CD14-positive monocyte (primary cell): ENCODE measurements around the gene SPATA32. TPM values are rescaled to one million over a fixed set of nuclear protein-coding genes. Genes with fewer than 3 reads are reported as not detected.

Experiments used
- DNase-seq, 3 donors: peaks; one replicate each; pipeline ENCODE4 v3.0.0-alpha.2; 2011 to 2022
- H2AFZ ChIP-seq: 2 replicates; pipeline ENCODE4 v1.6.0; 2012; ENCODE audit warnings: mild to moderate bottlenecking, low read depth, low read length, inconsistent platforms; ENCODE audit not compliant: insufficient read depth, poor library complexity, severe bottlenecking
- H3K27ac ChIP-seq, 2 donors: 1 replicate in 1 of 2; 2 replicates in 1 of 2; pipeline ENCODE4 v1.5.1; 2012 to 2013; ENCODE audit warnings: low read length in 2 of 2, control low read depth in 1 of 2, inconsistent platforms in 1 of 2, low read depth in 1 of 2, mild to moderate bottlenecking in 1 of 2
- H3K27me3 ChIP-seq, 2 donors: one replicate each; pipeline versions ENCODE4 v1.6.0 to v1.6.1; 2011 to 2013; ENCODE audit warnings: low read length in 2 of 2; ENCODE audit not compliant: control insufficient read depth in 2 of 2, insufficient read depth in 2 of 2
- H3K36me3 ChIP-seq, 2 donors: replicated peaks in 1 of 2; 1 replicate in 1 of 2; 2 replicates in 1 of 2; pipeline versions ENCODE4 v1.5.1 to v1.6.1; 2012 to 2013; ENCODE audit warnings: low read length in 2 of 2, control low read depth in 1 of 2, inconsistent platforms in 1 of 2, mild to moderate bottlenecking in 1 of 2; ENCODE audit not compliant: insufficient read depth in 2 of 2, control insufficient read depth in 1 of 2
- H3K4me1 ChIP-seq, 2 donors: 1 replicate in 1 of 2; 2 replicates in 1 of 2; pipeline versions ENCODE4 v1.5.1 to v1.6.1; 2012 to 2013; ENCODE audit warnings: low read length in 2 of 2, control low read depth in 1 of 2, inconsistent platforms in 1 of 2, mild to moderate bottlenecking in 1 of 2, moderate library complexity in 1 of 2; ENCODE audit not compliant: insufficient read depth in 2 of 2, control insufficient read depth in 1 of 2
- H3K4me2 ChIP-seq: replicated peaks from 2 replicates; pipeline ENCODE3; 2012; ENCODE audit warnings: low read length, moderate library complexity, mild to moderate bottlenecking; ENCODE audit not compliant: poor library complexity, severe bottlenecking; ENCODE audit errors: extremely low read depth
- H3K4me3 ChIP-seq, 3 experiments: fragments of 200-600 bp in 1 of 3; sonication (generic) in 1 of 3; replicated peaks in 1 of 3; 1 replicate in 2 of 3; 2 replicates in 1 of 3; pipeline ENCODE4 v1.5.1; 2011 to 2013; ENCODE audit warnings: low read length in 3 of 3, mild to moderate bottlenecking in 3 of 3, control low read depth in 2 of 3, low read depth in 2 of 3, inconsistent platforms in 1 of 3, moderate library complexity in 1 of 3
- H3K79me2 ChIP-seq: 2 replicates; pipeline ENCODE4 v1.6.0; 2012; ENCODE audit warnings: mild to moderate bottlenecking, control low read depth, inconsistent platforms, low read length, moderate library complexity; ENCODE audit not compliant: insufficient read depth
- H3K9ac ChIP-seq: 2 replicates; pipeline ENCODE4 v1.6.0; 2017; ENCODE audit warnings: low read length, mild to moderate bottlenecking; ENCODE audit not compliant: insufficient read depth, poor library complexity, severe bottlenecking
- H3K9me3 ChIP-seq, 2 donors: replicated peaks in 1 of 2; 1 replicate in 1 of 2; 2 replicates in 1 of 2; pipeline versions ENCODE4 v1.5.1 to v1.6.1; 2012 to 2013; ENCODE audit warnings: low read length in 2 of 2, control low read depth in 1 of 2; ENCODE audit not compliant: control insufficient read depth in 1 of 2, insufficient read depth in 1 of 2
- H4K20me1 ChIP-seq: 2 replicates; pipeline ENCODE4 v1.6.0; 2012; ENCODE audit warnings: mild to moderate bottlenecking, low read length, control low read depth, moderate library complexity; ENCODE audit not compliant: insufficient read depth
- H3K27ac Mint-ChIP-seq, 7 donors: one replicate each; pipeline ENCODE4 v1.8.0; 2020; ENCODE audit warnings: mild to moderate bottlenecking in 7 of 7, mixed read lengths in 7 of 7, moderate library complexity in 6 of 7, inconsistent platforms in 2 of 7
- H3K27me3 Mint-ChIP-seq, 3 donors: one replicate each; pipeline ENCODE4 v1.8.0; 2021 to 2022; ENCODE audit warnings: low read depth in 3 of 3, mild to moderate bottlenecking in 3 of 3, mixed read lengths in 3 of 3, moderate library complexity in 3 of 3, inconsistent platforms in 1 of 3
- H3K36me3 Mint-ChIP-seq, 2 donors: one replicate each; pipeline ENCODE4 v1.8.0; 2020; ENCODE audit warnings: mixed read lengths in 2 of 2, inconsistent platforms in 1 of 2, mild to moderate bottlenecking in 1 of 2
- H3K4me1 Mint-ChIP-seq: one replicate; pipeline ENCODE4 v1.8.0; 2020; ENCODE audit warnings: mild to moderate bottlenecking, mixed read lengths
- H3K4me3 Mint-ChIP-seq, 2 donors: one replicate each; pipeline ENCODE4 v1.8.0; 2020; ENCODE audit warnings: mild to moderate bottlenecking in 2 of 2, mixed read lengths in 2 of 2, moderate library complexity in 1 of 2
- H3K9me3 Mint-ChIP-seq, 7 donors: one replicate each; pipeline ENCODE4 v1.8.0; 2020 to 2022; ENCODE audit warnings: mixed read lengths in 7 of 7, mild to moderate bottlenecking in 6 of 7, moderate library complexity in 6 of 7, inconsistent platforms in 2 of 7
- CTCF ChIP-seq: fragments of 200-600 bp; IDR thresholded peaks from one replicate; pipeline ENCODE4 v1.8.0; 2022; ENCODE audit warnings: antibody characterized with exemption, mild to moderate bottlenecking
- WGBS: methylation state at CpG from one replicate; pipeline ENCODE4 v1.1.5; 2013; ENCODE audit warnings: missing lambda C conversion rate; ENCODE audit not compliant: insufficient coverage; 5-methylcytosine and 5-hydroxymethylcytosine counted together
- intact Hi-C, 2 donors: fragments of 100-400 bp; cut with micrococcal nuclease; formaldehyde crosslinking; loops; one replicate each; pipeline versions ENCODE4 v1.15.0 to v1.15.1; 2023
- polyA plus RNA-seq, 3 donors: library from polyadenylated mRNA; depleted of rRNA in 1 of 3; unstranded in 2 of 3; stranded (reverse) in 1 of 3; fragments of 300-500 nt in 2 of 3; fragments of >200 nt in 1 of 3; fragmentation: Illumina TruSeq in 2 of 3; gene quantifications; 1 replicate in 2 of 3; 2 replicates in 1 of 3; pipeline ENCODE4 v1.2.3, GENCODE V29; 2012 to 2021

Gene SPATA32
- polyA plus RNA-seq, 3 donors = not detected

DNA sequence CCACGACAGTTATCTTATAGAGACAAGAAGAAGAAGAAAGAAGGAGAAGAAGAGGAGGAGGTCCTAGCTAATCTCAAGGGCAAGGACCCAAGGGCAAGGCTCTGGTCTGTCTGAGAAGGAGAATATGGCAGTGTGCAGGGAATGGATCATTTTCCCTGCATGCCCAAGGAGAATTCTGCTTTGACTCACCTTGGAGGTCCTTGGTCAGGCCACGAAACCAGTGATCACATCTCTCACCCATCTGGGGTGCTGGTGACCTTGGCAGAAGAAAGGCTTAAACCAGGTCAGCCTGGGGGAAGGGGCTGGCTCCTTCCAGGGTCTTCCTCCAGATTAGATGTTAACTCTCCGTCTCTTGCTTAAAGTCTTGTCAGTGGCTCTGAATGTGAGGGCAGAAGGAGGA is 41.8 kb downstream of the SPATA32 start:
- 78% methylated on average over 1 of the region's 3 CpGs for WGBS
- H3K27ac Mint-ChIP-seq = peak overlapping the region in 3 of 7 donors; percentile 41 to 92 (median 76)
- no peak for DNase-seq

More for the DNA sequence above, 41.8 kb downstream of the SPATA32 start:
- Mint-ChIP-seq H3K4me1 (peaks cover 37% of the 10 kb centered on the region), H3K4me3 (peak overlapping the region; percentile 86 to 90), H3K27me3 (no peaks in the 10 kb centered on the region), H3K9me3 (peaks cover 0 to 8% (median 0%) of the 10 kb centered on the region in 7 donors), H3K36me3 (peaks cover 48 to 77% of the 10 kb centered on the region in 2 donors)
- H3K9ac ChIP-seq = no peak overlapping the region
- peaks cover 9 to 27% of the 10 kb centered on the region in 2 donors for H3K36me3 ChIP-seq
- peaks cover 42 to 45% of the 10 kb centered on the region in 2 donors for H3K4me1 ChIP-seq
- intact Hi-C loops = loop anchor here in 1 of 2 donors (1.0 kb wide), 1 partner anchor 12 kb away; no protein-coding TSS in a partner anchor
- H2AFZ ChIP-seq = no peak overlapping the region
- peaks cover 66% of the 10 kb centered on the region for H3K79me2 ChIP-seq
- no peak for TF ChIP-seq CTCF
- peak overlapping the region in 2 of 3 experiments; percentile 87 to 99 for H3K4me3 ChIP-seq
- H4K20me1 ChIP-seq = peaks cover 76% of the 10 kb centered on the region
- H3K4me2 ChIP-seq = peak overlapping the region; percentile 98
- H3K27ac ChIP-seq = no peak overlapping the region
- no peaks in the 10 kb centered on the region for H3K9me3 ChIP-seq
- H3K27me3 ChIP-seq = no peaks in the 10 kb centered on the region
